ENCODE results near the gene CRB3. TPM values are rescaled to one million over a fixed set of nuclear protein-coding genes. Genes with fewer than 3 reads are reported as not detected.

The CRB3 gene
- total and polyA plus RNA-seq, 2 of the 13 experiments (the other 11 are each of a cell fraction or from before 2014, with no cell fraction given) = 10.6 to 25.6 TPM

DNA sequence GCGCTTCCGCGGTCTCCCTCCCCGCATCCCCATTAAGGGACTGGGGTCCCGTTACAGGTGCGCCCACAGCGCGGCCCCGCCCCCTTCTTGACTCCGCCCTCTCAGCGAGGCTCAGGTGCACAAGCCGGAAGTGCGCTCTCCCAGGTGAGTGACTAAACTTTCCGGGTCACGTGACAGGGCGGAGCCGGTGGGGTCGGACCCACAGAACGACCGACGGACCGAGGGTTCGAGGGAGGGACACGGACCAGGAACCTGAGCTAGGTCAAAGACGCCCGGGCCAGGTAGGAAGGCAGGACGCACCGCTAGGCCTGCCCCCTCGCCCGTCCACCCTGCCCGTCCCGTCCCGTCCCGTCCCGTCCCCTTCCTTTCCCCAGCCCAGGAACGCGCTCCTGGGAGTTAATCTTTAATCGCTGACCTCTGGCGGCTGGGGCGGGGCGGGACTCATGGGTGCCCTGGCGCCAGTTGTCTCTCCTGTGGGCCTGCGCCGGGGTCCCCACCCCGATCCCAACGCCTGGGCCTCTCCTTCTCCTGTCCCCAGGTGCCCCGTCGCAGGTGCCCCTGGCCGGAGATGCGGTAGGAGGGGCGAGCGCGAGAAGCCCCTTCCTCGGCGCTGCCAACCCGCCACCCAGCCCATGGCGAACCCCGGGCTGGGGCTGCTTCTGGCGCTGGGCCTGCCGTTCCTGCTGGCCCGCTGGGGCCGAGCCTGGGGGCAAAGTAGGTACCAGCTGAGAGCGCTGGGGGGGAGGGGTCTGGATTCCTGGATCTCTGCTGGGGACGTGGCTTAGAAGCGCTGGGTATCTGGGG lies at the start of gene CRB3 (continued):
- TF ChIP-seq ELF3 (CRISPR knock-in tag; IDR thresholded peaks at IDR 0.05) = peak; percentile 57; the same call in 1 of the 2 replicates
- peak; percentile 53; the same call in 1 of the 2 replicates for TF ChIP-seq SPEN (CRISPR knock-in tag; IDR thresholded peaks at IDR 0.05; ENCODE audit: low read depth)
- TF ChIP-seq ERF (CRISPR knock-in tag; IDR thresholded peaks at IDR 0.05) = 0 out of 2 replicates have a peak, but pooled peaks have one; percentile 25
- TF ChIP-seq FOXC1 (CRISPR knock-in tag; IDR thresholded peaks at IDR 0.05; ENCODE audit: borderline replicate concordance) = peak; percentile 76; the same call in 1 of the 2 replicates
- peak; percentile 58; the same call in 1 of the 2 replicates for TF ChIP-seq SNAI1 (CRISPR knock-in tag; IDR thresholded peaks at IDR 0.05; ENCODE audit: borderline replicate concordance)
- TF ChIP-seq, protein P1, sequence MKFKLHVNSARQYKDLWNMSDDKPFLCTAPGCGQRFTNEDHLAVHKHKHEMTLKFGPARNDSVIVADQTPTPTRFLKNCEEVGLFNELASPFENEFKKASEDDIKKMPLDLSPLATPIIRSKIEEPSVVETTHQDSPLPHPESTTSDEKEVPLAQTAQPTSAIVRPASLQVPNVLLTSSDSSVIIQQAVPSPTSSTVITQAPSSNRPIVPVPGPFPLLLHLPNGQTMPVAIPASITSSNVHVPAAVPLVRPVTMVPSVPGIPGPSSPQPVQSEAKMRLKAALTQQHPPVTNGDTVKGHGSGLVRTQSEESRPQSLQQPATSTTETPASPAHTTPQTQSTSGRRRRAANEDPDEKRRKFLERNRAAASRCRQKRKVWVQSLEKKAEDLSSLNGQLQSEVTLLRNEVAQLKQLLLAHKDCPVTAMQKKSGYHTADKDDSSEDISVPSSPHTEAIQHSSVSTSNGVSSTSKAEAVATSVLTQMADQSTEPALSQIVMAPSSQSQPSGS (CRISPR knock-in tag; IDR thresholded peaks at IDR 0.05) = 0 out of 2 replicates have a peak, but pooled peaks have one; percentile 19
- TF ChIP-seq, protein P2, sequence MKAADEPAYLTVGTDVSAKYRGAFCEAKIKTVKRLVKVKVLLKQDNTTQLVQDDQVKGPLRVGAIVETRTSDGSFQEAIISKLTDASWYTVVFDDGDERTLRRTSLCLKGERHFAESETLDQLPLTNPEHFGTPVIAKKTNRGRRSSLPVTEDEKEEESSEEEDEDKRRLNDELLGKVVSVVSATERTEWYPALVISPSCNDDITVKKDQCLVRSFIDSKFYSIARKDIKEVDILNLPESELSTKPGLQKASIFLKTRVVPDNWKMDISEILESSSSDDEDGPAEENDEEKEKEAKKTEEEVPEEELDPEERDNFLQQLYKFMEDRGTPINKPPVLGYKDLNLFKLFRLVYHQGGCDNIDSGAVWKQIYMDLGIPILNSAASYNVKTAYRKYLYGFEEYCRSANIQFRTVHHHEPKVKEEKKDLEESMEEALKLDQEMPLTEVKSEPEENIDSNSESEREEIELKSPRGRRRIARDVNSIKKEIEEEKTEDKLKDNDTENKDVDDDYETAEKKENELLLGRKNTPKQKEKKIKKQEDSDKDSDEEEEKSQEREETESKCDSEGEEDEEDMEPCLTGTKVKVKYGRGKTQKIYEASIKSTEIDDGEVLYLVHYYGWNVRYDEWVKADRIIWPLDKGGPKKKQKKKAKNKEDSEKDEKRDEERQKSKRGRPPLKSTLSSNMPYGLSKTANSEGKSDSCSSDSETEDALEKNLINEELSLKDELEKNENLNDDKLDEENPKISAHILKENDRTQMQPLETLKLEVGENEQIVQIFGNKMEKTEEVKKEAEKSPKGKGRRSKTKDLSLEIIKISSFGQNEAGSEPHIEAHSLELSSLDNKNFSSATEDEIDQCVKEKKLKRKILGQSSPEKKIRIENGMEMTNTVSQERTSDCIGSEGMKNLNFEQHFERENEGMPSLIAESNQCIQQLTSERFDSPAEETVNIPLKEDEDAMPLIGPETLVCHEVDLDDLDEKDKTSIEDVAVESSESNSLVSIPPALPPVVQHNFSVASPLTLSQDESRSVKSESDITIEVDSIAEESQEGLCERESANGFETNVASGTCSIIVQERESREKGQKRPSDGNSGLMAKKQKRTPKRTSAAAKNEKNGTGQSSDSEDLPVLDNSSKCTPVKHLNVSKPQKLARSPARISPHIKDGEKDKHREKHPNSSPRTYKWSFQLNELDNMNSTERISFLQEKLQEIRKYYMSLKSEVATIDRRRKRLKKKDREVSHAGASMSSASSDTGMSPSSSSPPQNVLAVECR (CRISPR knock-in tag; IDR thresholded peaks at IDR 0.05; ENCODE audit: borderline replicate concordance) = peak; percentile 75; the same call in 1 of the 2 replicates
- TF ChIP-seq ZNF44 (CRISPR knock-in tag; IDR thresholded peaks at IDR 0.05) = peak; percentile 40; the same call in 1 of the 2 replicates
- peak; percentile 49; the same call in 1 of the 2 replicates for TF ChIP-seq HIVEP1 (CRISPR knock-in tag; IDR thresholded peaks at IDR 0.05)
- TF ChIP-seq DMAP1 (CRISPR knock-in tag; IDR thresholded peaks at IDR 0.05) = peak; percentile 46; the same call in 1 of the 2 replicates
- TF ChIP-seq, protein P3, sequence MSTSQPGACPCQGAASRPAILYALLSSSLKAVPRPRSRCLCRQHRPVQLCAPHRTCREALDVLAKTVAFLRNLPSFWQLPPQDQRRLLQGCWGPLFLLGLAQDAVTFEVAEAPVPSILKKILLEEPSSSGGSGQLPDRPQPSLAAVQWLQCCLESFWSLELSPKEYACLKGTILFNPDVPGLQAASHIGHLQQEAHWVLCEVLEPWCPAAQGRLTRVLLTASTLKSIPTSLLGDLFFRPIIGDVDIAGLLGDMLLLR (CRISPR knock-in tag; IDR thresholded peaks at IDR 0.05) = no peak
- TF ChIP-seq TOPORS (CRISPR knock-in tag; IDR thresholded peaks at IDR 0.05) = 0 out of 2 replicates have a peak, but pooled peaks have one; percentile 25
- TF ChIP-seq, protein P4, sequence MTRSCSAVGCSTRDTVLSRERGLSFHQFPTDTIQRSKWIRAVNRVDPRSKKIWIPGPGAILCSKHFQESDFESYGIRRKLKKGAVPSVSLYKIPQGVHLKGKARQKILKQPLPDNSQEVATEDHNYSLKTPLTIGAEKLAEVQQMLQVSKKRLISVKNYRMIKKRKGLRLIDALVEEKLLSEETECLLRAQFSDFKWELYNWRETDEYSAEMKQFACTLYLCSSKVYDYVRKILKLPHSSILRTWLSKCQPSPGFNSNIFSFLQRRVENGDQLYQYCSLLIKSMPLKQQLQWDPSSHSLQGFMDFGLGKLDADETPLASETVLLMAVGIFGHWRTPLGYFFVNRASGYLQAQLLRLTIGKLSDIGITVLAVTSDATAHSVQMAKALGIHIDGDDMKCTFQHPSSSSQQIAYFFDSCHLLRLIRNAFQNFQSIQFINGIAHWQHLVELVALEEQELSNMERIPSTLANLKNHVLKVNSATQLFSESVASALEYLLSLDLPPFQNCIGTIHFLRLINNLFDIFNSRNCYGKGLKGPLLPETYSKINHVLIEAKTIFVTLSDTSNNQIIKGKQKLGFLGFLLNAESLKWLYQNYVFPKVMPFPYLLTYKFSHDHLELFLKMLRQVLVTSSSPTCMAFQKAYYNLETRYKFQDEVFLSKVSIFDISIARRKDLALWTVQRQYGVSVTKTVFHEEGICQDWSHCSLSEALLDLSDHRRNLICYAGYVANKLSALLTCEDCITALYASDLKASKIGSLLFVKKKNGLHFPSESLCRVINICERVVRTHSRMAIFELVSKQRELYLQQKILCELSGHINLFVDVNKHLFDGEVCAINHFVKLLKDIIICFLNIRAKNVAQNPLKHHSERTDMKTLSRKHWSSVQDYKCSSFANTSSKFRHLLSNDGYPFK (CRISPR knock-in tag; IDR thresholded peaks at IDR 0.05; ENCODE audit: borderline replicate concordance) = peak; percentile 68
- TF ChIP-seq SAP130 (CRISPR knock-in tag; IDR thresholded peaks at IDR 0.05; ENCODE audit: low read depth) = peak; percentile 83
- 0 out of 2 replicates have a peak, but pooled peaks have one; percentile 41 for TF ChIP-seq ZNF563 (CRISPR knock-in tag; IDR thresholded peaks at IDR 0.05)
- TF ChIP-seq ZNF644 (CRISPR knock-in tag; IDR thresholded peaks at IDR 0.05; ENCODE audit: low read depth) = no peak
- peak; percentile 45 for TF ChIP-seq HNRNPLL (IDR thresholded peaks at IDR 0.05; ENCODE audit: low read depth, low read length, poor library complexity, severe bottlenecking)
- TF ChIP-seq PCBP1 (IDR thresholded peaks at IDR 0.05; ENCODE audit: borderline replicate concordance, low read depth, low read length) = peak; percentile 89; the same call in 1 of the 2 replicates
- TF ChIP-seq, protein P5, sequence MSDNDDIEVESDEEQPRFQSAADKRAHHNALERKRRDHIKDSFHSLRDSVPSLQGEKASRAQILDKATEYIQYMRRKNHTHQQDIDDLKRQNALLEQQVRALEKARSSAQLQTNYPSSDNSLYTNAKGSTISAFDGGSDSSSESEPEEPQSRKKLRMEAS (IDR thresholded peaks at IDR 0.05) = peak; percentile 45; the same call in 1 of the 2 replicates
- no peak for TF ChIP-seq MTA3 (CRISPR knock-in tag; IDR thresholded peaks at IDR 0.05)

Data from HepG2 (cell line).